ENCODE data around the gene ZDHHC11.

GRCh38 chr5:871596-872298, 21.0 kb upstream of the ZDHHC11 start:
- TF ChIP-seq CTCF (IDR thresholded peaks at IDR 0.05) (no peak), POLR2A (IDR thresholded peaks at IDR 0.05) (no peak)
